Heart left ventricle (tissue), 16 donors: Measurements from ENCODE around the gene TPSD1. TPM values are rescaled to one million over a fixed set of nuclear protein-coding genes. Genes with fewer than 3 reads are reported as not detected.
"Not testable (repeated sequence)": the region's sequence is repeated elsewhere in the genome, so short reads cannot be mapped to it uniquely, and the experiment has no call there.

Experiments used
- ATAC-seq, 4 donors: fragments of 200-7000 bp; cut with Tn5 transposase; one replicate each; pipeline ENCODE4 v1.9.1; 2020 to 2022; ENCODE audit warnings: moderate library complexity in 4 of 4, mild to moderate bottlenecking in 3 of 4, moderate number of reproducible peaks in 1 of 4
- DNase-seq, 5 donors: peaks; one replicate each; pipeline ENCODE4 v3.0.0-alpha.2; 2020
- H3K27ac ChIP-seq, 12 donors: fragments of 200-600 bp; sonication (generic) in 4 of 12; one replicate each; pipeline versions ENCODE4 v1.5.0 to v1.8.0; 2016 to 2022; ENCODE audit warnings: mild to moderate bottlenecking in 2 of 12
- H3K27me3 ChIP-seq, 9 donors: fragments of 200-600 bp; sonication (generic) in 2 of 9; one replicate each; pipeline versions ENCODE4 v1.5.1 to v1.8.0; 2016 to 2022; ENCODE audit warnings: mild to moderate bottlenecking in 3 of 9
- H3K36me3 ChIP-seq, 9 donors: fragments of 200-600 bp; sonication (generic) in 2 of 9; one replicate each; pipeline versions ENCODE4 v1.5.0 to v1.8.0; 2018 to 2022; ENCODE audit warnings: mild to moderate bottlenecking in 2 of 9
- H3K4me1 ChIP-seq, 12 donors: fragments of 200-600 bp; sonication (generic) in 4 of 12; one replicate each; pipeline versions ENCODE4 v1.5.0 to v1.8.0; 2016 to 2022; ENCODE audit warnings: mild to moderate bottlenecking in 3 of 12
- H3K4me3 ChIP-seq, 12 donors: fragments of 200-600 bp; sonication (generic) in 4 of 12; one replicate each; pipeline versions ENCODE4 v1.5.0 to v1.8.0; 2017 to 2022; ENCODE audit warnings: mild to moderate bottlenecking in 9 of 12, moderate library complexity in 4 of 12
- H3K9me3 ChIP-seq, 12 donors: fragments of 200-600 bp; sonication (generic) in 4 of 12; one replicate each; pipeline versions ENCODE4 v1.5.0 to v1.8.0; 2016 to 2022; ENCODE audit warnings: mild to moderate bottlenecking in 1 of 12
- CTCF ChIP-seq, 12 donors: fragments of 200-600 bp; sonication (generic) in 4 of 12; IDR thresholded peaks; one replicate each; pipeline versions ENCODE4 v1.5.0 to v1.8.0; 2018 to 2022; ENCODE audit warnings: antibody characterized with exemption in 12 of 12, mild to moderate bottlenecking in 5 of 12
- POLR2A ChIP-seq, 2 donors: fragments of 450-650 bp; IDR thresholded peaks; one replicate each; pipeline ENCODE4 v1.6.1; 2017; ENCODE audit warnings: antibody characterized with exemption in 2 of 2, mild to moderate bottlenecking in 2 of 2, moderate library complexity in 2 of 2
- WGBS, 4 donors: extraction: QIAGEN DNeasy Blood & Tissue Kit in 2 of 4; methylation state at CpG; one replicate each; pipeline versions ENCODE4 v1.1.5 to v1.1.7; 2013 to 2018; 5-methylcytosine and 5-hydroxymethylcytosine counted together
- intact Hi-C, 10 donors: fragments of 100-400 bp; cut with DNase I; formaldehyde crosslinking; loops; one replicate each; pipeline versions ENCODE4 v1.11.1 to v1.14.2; 2022
- polyA plus RNA-seq, 2 donors: library from polyadenylated mRNA; stranded (reverse); fragments of 200-250 nt; gene quantifications; one replicate each; pipeline ENCODE4 v1.2.3, GENCODE V29; 2013
- total RNA-seq, 9 donors: library from RNA; depleted of rRNA in 2 of 9; stranded (reverse); fragments of >200 nt in 2 of 9; fragmentation: NEBNext Ultra II Directional in 3 of 9; extraction: Animal tissue kit (Norgen Biotek cat#: 25700) in 3 of 9; gene quantifications; one replicate each; pipeline versions ENCODE4 v1.1.0 to v1.2.4, GENCODE V29; 2016 to 2023
- donor health status: ischemic (EF 13 %, LVEDD 7.1; RV severe dilation, severe dysfunction).
- donor health status: healthy with polysubstance abuse.
- donor health status: DM: no; HTN: yes; CAD: no.
- donor health status: DM: no; HTN: no; CAD: no.
- donor health status: ischemic (EF 25% LVEDD 6.9; RV normal size, moderate dysfunction).
- donor health status: ischemic (EF 25% LVEDD 5.7; RV mildly dilated, moderate dysfunction).
- donor health status: healthy.
- donor health status: DM: yes; HTN: yes; CAD: no.
- donor health status: ischemic (EF 35%, LVEDD 5.7; RV mildly dilated, moderate dysfunction).
- donor health status: nonischemic (EF 11% LVEDD 7.7; RV severe dilation, severe dysfunction).
- donor health status: DM: yes; HTN: yes; CAD: no.
- donor health status: PGD.
- donor health status: ischemic (EF 29% LVEDD 5.4; RV normal size, mild dysfunction).
- donor health status: nonischemic (EF 23%, LVEDD 6.1; RV moderate dilation, normal function).

The TPSD1 gene
- total and polyA plus RNA-seq, 11 donors = 0.17 to 0.38 TPM; not detected in 9

- 64 to 69% (median 66%) methylated on average over 25 to 29 of the region's 29 CpGs for WGBS, 4 donors
- Histone ChIP-seq H3K36me3 (no peaks in the 10 kb centered on the region), H3K4me3 (no peak overlapping the region), H3K27me3 (peaks cover 10 to 67% (median 43%) of the 10 kb centered on the region in 9 donors), H3K9me3 (no peaks in the 10 kb centered on the region), H3K4me1 (peaks cover 0 to 8% (median 0%) of the 10 kb centered on the region in 12 donors), H3K27ac (no peak overlapping the region)
- ATAC-seq (no peak), DNase-seq (no peak)
- TF ChIP-seq POLR2A (IDR thresholded peaks at IDR 0.05) (no peak), CTCF (IDR thresholded peaks at IDR 0.05) (no peak)
- intact Hi-C loops = no loop called here
Observed at GRCh38 chr16:1290860-1291575, 35.1 kb downstream of the TPSD1 start.

GRCh38 chr16:1291576-1291974 lies 35.7 kb downstream of the TPSD1 start:
- H3K27me3 ChIP-seq = peaks cover 10 to 64% (median 38%) of the 10 kb centered on the region in 9 donors
- H3K27ac ChIP-seq = no peak overlapping the region
- H3K9me3 ChIP-seq = no peaks in the 10 kb centered on the region
- TF ChIP-seq POLR2A (IDR thresholded peaks at IDR 0.05) (no peak), CTCF (IDR thresholded peaks at IDR 0.05) (no peak)
- no peak overlapping the region for H3K4me3 ChIP-seq
- 52 to 63% (median 57%) methylated on average over 17 of the region's 17 CpGs for WGBS, 4 donors
- DNase-seq (no peak), ATAC-seq (no peak)
- peaks cover 0 to 8% (median 0%) of the 10 kb centered on the region in 12 donors for H3K4me1 ChIP-seq
- H3K36me3 ChIP-seq = no peaks in the 10 kb centered on the region
- intact Hi-C loops = no loop called here

GRCh38 chr16:1292208-1292607 lies 36.3 kb downstream of the TPSD1 start:
- H3K4me1 ChIP-seq, intact Hi-C loops, ATAC-seq, H3K9me3 ChIP-seq, H3K36me3 ChIP-seq, H3K4me3 ChIP-seq, H3K27ac ChIP-seq, DNase-seq: not testable (repeated sequence)
- WGBS, 4 donors = 76 to 83% (median 79%) methylated on average over 6 of the region's 6 CpGs
- peaks cover 10 to 63% (median 35%) of the 10 kb centered on the region in 9 donors for H3K27me3 ChIP-seq

- H3K9me3 ChIP-seq, DNase-seq, H3K4me1 ChIP-seq, H3K4me3 ChIP-seq, intact Hi-C loops, H3K36me3 ChIP-seq, ATAC-seq, H3K27ac ChIP-seq: not testable (repeated sequence)
- WGBS, 4 donors = 78 to 81% (median 80%) methylated on average over 8 of the region's 8 CpGs
- peaks cover 10 to 57% (median 35%) of the 10 kb centered on the region in 9 donors for H3K27me3 ChIP-seq
Observed at GRCh38 chr16:1292808-1293207, 36.9 kb downstream of the TPSD1 start.

- DNase-seq (no peak), ATAC-seq (no peak)
- Histone ChIP-seq H3K9me3 (no peaks in the 10 kb centered on the region), H3K27me3 (peaks cover under 1 to 46% (median 24%) of the 10 kb centered on the region in 9 donors), H3K4me1 (peaks cover 0 to 3% (median 0%) of the 10 kb centered on the region in 12 donors), H3K27ac (no peak overlapping the region), H3K4me3 (no peak overlapping the region), H3K36me3 (no peaks in the 10 kb centered on the region)
- 64 to 72% (median 65%) methylated on average over 11 of the region's 11 CpGs for WGBS, 4 donors
- intact Hi-C loops = no loop called here
- TF ChIP-seq CTCF (IDR thresholded peaks at IDR 0.05) (no peak), POLR2A (IDR thresholded peaks at IDR 0.05) (no peak)
Observed at GRCh38 chr16:1293921-1294656, 38.2 kb downstream of the TPSD1 start.
